ENCODE results near the gene MYT1. TPM values are rescaled to one million over a fixed set of nuclear protein-coding genes. Genes with fewer than 3 reads are reported as not detected.

Gene MYT1
- polyA plus RNA-seq, 1 donor from 2014 or later: 35.8 TPM

GRCh38 chr20:64150756-64151632 is 13.3 kb upstream of the MYT1 start:
- no peak overlapping the region for H3K9ac ChIP-seq (ENCODE audit: low read length)
- H3K9me2 ChIP-seq (ENCODE audit: insufficient read depth, low read length): no peaks in the 10 kb centered on the region
- no peaks in the 10 kb centered on the region for H3K36me3 ChIP-seq (ENCODE audit: insufficient read depth, low read length)
- no peak overlapping the region for H3K27ac ChIP-seq (ENCODE audit: low read length)
- H3K4me3 ChIP-seq (ENCODE audit: low read length): no peak overlapping the region
- H3K79me2 ChIP-seq (replicated peaks; ENCODE audit: insufficient read depth, low read length): no peaks in the 10 kb centered on the region
- no peaks in the 10 kb centered on the region for H3K9me3 ChIP-seq (ENCODE audit: low read length)
- H4K20me1 ChIP-seq (ENCODE audit: insufficient read depth): no peaks in the 10 kb centered on the region
- H3F3A ChIP-seq (ENCODE audit: insufficient read depth, low read length, poor library complexity, severe bottlenecking): no peaks in the 10 kb centered on the region
- no peaks in the 10 kb centered on the region for H3K27me3 ChIP-seq (ENCODE audit: insufficient read depth, low read depth, low read length)
- H3K4me2 ChIP-seq (ENCODE audit: low read length): no peak overlapping the region
- H2AFZ ChIP-seq (ENCODE audit: low read depth, low read length): no peak overlapping the region
- no peak for TF ChIP-seq TAF1 (IDR thresholded peaks at IDR 0.05; ENCODE audit: low read depth)
- TF ChIP-seq POLR2AphosphoS5 (IDR thresholded peaks at IDR 0.05): no peak
- no peak for TF ChIP-seq MXI1 (conservative IDR thresholded peaks at IDR 0.05; ENCODE audit: poor library complexity, severe bottlenecking)
- TF ChIP-seq SMC3 (conservative IDR thresholded peaks at IDR 0.05; ENCODE audit: poor library complexity): no peak
- TF ChIP-seq CTCF (IDR thresholded peaks at IDR 0.05; ENCODE audit: poor library complexity, severe bottlenecking): no peak
- TF ChIP-seq RAD21 (conservative IDR thresholded peaks at IDR 0.05): no peak
- no peak for TF ChIP-seq EZH2 (IDR thresholded peaks at IDR 0.05; ENCODE audit: borderline replicate concordance, insufficient read depth, low read length, poor library complexity, severe bottlenecking)
- TF ChIP-seq, protein P1, sequence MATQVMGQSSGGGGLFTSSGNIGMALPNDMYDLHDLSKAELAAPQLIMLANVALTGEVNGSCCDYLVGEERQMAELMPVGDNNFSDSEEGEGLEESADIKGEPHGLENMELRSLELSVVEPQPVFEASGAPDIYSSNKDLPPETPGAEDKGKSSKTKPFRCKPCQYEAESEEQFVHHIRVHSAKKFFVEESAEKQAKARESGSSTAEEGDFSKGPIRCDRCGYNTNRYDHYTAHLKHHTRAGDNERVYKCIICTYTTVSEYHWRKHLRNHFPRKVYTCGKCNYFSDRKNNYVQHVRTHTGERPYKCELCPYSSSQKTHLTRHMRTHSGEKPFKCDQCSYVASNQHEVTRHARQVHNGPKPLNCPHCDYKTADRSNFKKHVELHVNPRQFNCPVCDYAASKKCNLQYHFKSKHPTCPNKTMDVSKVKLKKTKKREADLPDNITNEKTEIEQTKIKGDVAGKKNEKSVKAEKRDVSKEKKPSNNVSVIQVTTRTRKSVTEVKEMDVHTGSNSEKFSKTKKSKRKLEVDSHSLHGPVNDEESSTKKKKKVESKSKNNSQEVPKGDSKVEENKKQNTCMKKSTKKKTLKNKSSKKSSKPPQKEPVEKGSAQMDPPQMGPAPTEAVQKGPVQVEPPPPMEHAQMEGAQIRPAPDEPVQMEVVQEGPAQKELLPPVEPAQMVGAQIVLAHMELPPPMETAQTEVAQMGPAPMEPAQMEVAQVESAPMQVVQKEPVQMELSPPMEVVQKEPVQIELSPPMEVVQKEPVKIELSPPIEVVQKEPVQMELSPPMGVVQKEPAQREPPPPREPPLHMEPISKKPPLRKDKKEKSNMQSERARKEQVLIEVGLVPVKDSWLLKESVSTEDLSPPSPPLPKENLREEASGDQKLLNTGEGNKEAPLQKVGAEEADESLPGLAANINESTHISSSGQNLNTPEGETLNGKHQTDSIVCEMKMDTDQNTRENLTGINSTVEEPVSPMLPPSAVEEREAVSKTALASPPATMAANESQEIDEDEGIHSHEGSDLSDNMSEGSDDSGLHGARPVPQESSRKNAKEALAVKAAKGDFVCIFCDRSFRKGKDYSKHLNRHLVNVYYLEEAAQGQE (IDR thresholded peaks at IDR 0.05; ENCODE audit: borderline replicate concordance): no peak
- TF ChIP-seq EP300 (conservative IDR thresholded peaks at IDR 0.05; ENCODE audit: poor library complexity, severe bottlenecking): no peak

DNA sequence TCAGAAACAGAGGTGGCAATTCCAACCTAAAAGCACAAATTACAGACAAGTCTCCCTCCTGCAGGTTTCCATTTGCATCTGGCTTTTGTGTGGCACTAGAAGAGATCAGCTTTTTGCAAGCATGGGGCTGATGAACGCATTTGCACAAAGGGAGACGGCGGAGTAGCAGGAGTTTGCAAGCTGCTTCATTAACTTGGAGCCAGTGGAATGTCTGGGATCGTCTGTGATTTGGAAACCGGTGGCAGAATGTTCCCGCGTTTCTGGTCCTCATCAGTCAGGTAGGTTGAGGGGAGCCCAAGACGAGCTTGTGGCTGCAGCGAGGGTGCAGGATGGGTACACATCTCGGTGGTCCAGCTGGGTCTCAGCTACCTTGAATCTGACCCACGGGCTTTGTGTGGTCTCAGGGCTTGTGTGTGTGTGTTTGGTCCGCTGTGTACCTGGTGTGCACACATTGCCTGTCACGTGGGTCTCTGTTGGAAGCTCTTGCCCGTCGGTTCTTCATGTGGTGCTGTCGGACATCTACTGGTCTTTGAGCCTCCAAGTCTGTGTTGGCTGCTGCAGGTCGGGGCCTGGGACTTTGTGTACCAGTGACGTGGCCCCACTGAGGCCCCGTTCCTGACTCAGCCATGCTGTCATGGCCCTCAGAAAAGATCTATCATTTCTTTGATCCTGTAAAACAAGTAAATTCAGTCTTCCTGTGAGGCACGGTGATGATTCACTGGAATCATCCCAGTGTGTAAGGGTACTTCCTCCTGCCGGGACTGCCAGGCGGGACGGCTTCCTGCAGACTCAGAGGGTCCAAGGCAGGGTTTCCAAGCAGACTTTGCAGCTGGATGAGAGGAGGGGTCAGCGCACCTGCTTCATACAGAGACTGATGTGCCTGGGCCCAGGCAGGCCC is 12.4 kb upstream of the MYT1 start:
- Histone ChIP-seq H3F3A (ENCODE audit: insufficient read depth, low read length, poor library complexity, severe bottlenecking) (no peaks in the 10 kb centered on the region), H3K36me3 (ENCODE audit: insufficient read depth, low read length) (no peaks in the 10 kb centered on the region), H3K4me3 (ENCODE audit: low read length) (no peak overlapping the region), H2AFZ (ENCODE audit: low read depth, low read length) (no peak overlapping the region), H4K20me1 (ENCODE audit: insufficient read depth) (no peaks in the 10 kb centered on the region), H3K4me2 (ENCODE audit: low read length) (no peak overlapping the region), H3K9ac (ENCODE audit: low read length) (no peak overlapping the region), H3K27me3 (ENCODE audit: insufficient read depth, low read depth, low read length) (no peaks in the 10 kb centered on the region), H3K27ac (ENCODE audit: low read length) (no peak overlapping the region), H3K79me2 (replicated peaks; ENCODE audit: insufficient read depth, low read length) (no peaks in the 10 kb centered on the region), H3K9me3 (ENCODE audit: low read length) (no peaks in the 10 kb centered on the region), H3K9me2 (ENCODE audit: insufficient read depth, low read length) (no peaks in the 10 kb centered on the region)
- no peak for TF ChIP-seq CTCF (IDR thresholded peaks at IDR 0.05; ENCODE audit: poor library complexity, severe bottlenecking)
- no peak for TF ChIP-seq SMC3 (conservative IDR thresholded peaks at IDR 0.05; ENCODE audit: poor library complexity)
- no peak for TF ChIP-seq POLR2AphosphoS5 (IDR thresholded peaks at IDR 0.05)
- TF ChIP-seq EZH2 (IDR thresholded peaks at IDR 0.05; ENCODE audit: borderline replicate concordance, insufficient read depth, low read length, poor library complexity, severe bottlenecking): no peak
- TF ChIP-seq, protein P1 (IDR thresholded peaks at IDR 0.05; ENCODE audit: borderline replicate concordance): no peak
- TF ChIP-seq RAD21 (conservative IDR thresholded peaks at IDR 0.05): no peak
- no peak for TF ChIP-seq MXI1 (conservative IDR thresholded peaks at IDR 0.05; ENCODE audit: poor library complexity, severe bottlenecking)
- TF ChIP-seq EP300 (conservative IDR thresholded peaks at IDR 0.05; ENCODE audit: poor library complexity, severe bottlenecking): no peak
- no peak for TF ChIP-seq TAF1 (IDR thresholded peaks at IDR 0.05; ENCODE audit: low read depth)

Data from neural cell (in vitro differentiated cells).